RPMI7951 (cell line): ENCODE data around the gene SEMA7A. TPM values are rescaled to one million over a fixed set of nuclear protein-coding genes. Genes with fewer than 3 reads are reported as not detected.

ENCODE experiments used
- DNase-seq: peaks from one replicate; pipeline ENCODE4 v3.0.0-alpha.2; 2012; ENCODE audit warnings: low read depth
- total RNA-seq: library from RNA; depleted of rRNA; stranded (reverse); fragments of >200 nt; shearing (Covaris generic); gene quantifications from 2 replicates; pipeline ENCODE4 v1.2.3, GENCODE V29; 2014

SEMA7A gene
- total RNA-seq, 1 experiment from 2014 or later, result 20.7 TPM

DNA sequence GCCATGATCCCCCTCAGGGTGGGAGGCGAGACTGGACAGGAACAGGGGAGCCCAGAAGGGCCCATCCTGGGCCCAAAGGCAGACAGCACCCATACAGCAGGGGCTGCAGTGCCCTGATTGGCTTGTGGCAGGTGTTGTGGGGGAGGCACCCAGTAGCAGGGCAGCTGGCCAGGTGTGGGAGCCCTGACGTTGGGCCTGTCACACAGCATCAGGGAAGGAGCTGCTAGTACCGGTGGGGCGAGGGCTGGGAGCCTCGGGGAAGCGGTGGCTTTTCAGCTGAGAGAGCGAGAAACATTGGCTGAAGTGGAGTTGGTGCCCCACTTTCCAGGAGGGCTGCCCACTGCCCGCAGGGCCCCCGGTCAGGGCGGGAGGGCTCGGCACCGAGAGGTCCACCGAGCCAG is 46.6 kb downstream of the SEMA7A start:
- no peak for DNase-seq

DNA sequence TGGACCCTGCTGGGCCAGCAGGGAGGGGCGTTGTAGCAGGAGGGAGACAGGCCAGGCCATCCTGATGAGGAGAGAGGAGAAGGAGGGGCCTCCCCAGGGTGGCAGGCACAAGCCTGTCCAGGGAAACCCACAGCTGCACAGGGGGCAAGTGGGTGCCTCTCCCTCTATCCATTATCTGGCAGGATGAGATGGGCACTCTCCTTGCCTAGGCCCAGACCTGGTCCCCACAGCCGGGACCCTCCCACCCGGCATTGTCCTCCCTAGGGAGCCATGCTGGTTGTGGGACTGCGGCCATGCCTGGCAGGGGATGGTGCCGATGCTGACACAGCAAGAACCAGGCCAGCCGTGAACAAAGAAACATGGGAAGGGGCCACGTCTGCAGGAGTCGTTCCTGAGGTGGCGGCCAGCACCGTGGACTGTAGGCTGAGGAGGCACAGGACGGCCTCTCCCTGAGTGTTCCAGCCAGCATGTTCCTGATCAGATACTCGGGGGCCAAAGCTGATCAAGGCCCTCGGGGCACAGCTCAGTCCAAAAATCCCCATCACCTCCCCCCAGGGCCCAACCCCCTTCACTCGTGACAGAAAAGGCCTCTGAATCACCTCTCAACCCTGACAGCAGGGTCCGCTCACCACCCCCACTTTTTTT is 47.1 kb downstream of the SEMA7A start:
- DNase-seq, result no peak

DNA sequence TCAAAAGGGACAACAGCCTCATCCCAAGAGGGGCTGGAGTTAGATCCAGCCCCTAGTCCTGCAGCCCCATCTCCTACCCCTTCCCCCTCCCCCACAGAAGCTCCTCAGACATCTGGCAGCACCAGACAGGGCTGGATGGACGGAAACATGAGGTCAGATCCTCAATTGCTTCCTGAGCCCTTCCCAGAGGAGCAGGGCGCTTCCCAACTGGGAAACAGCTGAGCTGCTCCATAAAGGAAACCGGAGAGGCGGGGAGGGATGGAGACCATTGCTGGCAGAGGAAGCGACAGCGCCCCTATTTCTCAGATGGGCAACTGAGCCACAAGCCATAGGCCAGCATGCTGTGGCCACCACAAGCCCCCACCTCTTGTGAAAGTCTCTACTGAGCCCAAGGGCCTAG is 48.0 kb downstream of the SEMA7A start:
- no peak for DNase-seq

DNA sequence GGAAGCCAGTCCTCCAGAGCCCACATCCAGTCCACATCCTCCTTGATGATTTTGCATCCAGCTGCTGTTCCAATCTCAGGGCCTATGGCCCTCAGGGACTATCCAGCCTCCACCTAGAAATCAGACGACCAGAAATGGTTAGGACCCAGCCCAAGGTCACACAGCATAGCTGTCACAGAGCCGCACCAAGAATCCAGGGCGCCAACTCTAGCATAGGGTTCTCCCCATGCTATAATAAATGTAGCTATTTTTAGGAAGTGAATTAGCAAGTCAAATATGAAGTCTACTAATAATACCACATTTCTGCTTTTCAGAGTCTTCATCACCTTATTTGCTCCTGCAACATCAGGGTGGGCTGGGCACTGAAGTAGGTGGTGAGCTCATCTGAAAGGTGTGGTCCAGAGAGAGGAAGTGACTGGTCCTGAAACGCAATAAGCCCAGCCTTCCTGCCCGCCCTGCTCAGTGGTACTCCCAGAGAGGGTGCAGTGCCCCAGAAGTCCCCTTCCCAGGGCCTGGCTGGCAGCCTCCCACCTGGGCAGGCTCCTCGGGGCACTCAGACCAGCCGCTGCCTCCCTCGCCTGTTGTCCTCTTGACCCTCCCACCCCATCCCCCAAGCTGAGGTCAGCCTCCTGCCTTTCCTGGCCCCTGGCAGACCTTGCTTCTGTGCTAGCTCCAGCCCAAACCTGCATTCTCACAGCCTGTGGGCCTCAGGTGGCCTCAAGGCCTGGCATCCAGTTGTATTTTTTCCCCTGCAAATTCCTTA is 48.7 kb downstream of the SEMA7A start:
- no peak for DNase-seq

DNA sequence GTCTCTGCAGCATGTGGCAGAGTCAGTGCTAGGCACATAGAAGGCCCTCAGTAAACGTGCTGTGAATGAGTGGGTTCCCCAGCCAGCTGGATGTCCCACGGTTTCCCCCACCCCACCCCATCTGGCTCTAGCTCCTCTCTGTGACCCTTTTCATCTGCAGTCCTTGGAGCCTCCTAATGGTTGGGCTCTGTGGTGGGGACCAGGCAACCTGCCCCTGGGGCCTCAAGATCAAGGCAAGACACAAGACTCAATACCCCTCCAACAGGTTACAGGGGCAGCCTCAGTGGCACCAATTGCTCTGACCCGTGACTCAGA is 49.2 kb downstream of the SEMA7A start:
- no peak for DNase-seq

DNA sequence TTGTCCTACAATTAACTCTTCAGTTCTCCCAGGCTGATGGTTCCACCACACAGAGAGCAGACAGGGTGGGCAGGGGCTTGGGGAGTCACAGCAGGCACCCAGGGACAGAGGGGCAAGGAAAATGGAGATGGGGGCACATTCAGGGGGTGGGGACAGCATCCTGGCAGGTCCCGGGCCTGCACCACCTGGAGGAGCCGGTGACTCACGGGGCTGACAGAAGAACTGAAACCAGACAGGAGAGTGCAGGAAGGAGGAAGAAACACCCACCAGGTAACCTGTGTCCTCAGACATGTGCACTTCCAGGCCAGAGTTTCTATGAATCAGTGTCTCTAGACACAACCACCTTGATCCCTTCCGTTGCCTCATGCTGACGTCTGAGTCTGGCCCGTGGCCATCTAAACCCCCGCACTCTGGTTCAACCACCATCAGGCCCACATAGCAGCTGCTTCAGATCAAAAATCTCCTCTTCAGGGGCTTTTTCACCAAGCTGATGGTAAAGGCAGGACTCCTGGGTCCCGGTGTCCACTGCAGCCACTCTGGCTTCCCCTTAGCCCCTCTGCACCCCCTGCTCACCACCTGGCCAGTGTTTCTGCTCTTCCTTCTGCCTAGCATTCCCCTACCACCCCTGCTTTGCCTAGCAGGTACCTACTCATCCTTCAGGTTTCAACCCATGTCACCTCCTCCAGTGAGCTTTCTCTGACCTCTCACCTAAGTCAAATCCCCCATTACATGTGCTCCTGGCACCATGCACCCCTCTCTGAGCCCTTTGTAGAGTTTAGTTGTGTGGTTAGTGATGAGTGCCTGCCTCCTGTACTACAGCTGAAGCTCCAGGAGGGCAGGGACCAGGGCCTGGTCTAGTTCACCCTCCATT is 49.8 kb downstream of the SEMA7A start:
- no peak for DNase-seq

DNA sequence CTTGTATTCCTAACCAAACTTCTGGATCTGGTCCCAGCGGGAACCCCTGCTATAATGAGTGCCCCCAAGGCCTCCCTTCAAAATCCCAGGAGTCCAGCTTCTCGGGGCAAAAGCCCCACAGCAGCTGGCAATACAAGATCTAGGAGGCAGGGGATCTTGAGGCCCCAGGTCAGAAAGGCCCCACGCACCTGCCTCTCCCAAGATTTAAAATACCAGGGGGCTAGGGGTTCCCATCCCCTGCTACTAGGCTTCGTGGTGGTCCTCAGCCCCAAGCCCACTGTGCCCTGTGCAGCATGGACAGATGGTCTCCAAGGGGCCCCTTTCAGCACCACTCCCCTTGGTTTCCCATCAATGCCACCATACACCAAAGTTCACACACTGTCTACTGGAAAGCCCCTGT is 50.5 kb downstream of the SEMA7A start:
- no peak for DNase-seq

DNA sequence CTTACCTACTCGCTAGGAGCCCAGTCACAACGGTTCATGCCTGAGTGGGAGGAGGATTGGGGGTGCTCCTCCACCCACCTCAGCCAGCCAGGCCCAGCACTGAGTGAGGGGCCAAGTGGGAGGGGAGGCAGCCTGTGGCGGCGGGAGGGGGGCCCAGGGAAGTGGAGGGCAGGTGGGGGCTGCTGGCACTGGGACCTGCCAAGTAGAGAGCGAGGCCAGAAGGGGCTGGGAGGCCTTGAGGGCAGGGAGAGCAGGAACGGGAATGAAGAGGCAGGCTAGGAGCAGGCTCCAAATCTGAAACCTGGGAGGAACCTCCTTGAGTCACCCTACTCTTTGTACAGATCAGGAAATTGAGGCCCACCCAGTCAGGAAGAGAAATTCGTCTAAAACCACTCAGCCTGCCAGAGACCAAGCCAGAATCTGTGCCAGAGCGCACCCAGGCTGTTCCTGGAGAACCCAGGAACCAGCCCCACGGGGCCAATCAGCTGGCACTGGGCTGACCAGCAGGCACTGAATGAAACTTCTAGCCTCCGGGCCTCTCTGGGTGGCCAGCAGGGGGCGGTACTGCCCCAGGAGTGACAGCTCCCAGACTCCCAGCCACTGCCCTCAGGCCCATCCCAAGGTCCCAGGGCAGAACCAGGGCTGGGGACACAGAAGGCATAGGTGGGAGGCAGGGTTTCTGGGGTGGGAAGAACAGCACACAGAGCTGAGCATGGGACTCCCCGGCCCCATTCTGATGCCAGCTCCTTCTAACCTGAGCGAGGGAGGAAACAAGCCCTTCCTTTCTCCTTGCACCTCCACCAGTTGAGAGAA is 51.5 kb downstream of the SEMA7A start:
- DNase-seq, result peak; percentile 76

DNA sequence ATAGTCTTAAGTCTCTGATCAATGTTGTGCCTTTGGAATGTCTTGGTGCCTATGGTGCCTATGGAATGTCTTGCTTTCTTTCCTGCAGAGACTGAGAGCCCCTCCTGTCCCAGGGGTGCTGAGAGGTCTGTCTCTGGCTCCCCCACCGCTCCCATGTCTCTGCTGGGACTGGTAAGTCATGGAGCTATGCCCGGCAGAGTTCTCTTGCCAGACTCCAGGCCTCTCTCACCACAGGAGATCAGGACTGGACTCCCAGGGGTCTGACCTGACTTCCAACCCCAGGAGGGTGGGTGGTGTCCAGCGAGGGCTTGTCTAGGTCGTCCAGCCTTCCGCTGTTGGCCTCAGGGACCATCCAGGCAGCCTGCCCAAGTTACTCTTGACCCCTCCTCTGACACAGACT is 52.3 kb downstream of the SEMA7A start:
- DNase-seq, result no peak

DNA sequence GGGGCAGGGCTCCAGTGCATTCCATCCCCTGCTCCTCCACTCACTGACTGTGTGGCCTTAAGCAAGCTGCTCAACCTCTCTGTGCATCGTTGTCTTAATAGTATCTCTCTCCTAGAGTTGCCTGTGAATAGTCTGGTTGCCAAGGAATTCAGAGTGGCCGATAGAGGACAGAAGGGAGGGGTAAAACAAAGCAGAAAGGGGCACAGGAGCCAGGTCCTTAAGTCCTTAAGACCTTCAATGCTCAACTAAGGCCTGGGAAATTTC is 52.6 kb downstream of the SEMA7A start:
- no peak for DNase-seq

DNA sequence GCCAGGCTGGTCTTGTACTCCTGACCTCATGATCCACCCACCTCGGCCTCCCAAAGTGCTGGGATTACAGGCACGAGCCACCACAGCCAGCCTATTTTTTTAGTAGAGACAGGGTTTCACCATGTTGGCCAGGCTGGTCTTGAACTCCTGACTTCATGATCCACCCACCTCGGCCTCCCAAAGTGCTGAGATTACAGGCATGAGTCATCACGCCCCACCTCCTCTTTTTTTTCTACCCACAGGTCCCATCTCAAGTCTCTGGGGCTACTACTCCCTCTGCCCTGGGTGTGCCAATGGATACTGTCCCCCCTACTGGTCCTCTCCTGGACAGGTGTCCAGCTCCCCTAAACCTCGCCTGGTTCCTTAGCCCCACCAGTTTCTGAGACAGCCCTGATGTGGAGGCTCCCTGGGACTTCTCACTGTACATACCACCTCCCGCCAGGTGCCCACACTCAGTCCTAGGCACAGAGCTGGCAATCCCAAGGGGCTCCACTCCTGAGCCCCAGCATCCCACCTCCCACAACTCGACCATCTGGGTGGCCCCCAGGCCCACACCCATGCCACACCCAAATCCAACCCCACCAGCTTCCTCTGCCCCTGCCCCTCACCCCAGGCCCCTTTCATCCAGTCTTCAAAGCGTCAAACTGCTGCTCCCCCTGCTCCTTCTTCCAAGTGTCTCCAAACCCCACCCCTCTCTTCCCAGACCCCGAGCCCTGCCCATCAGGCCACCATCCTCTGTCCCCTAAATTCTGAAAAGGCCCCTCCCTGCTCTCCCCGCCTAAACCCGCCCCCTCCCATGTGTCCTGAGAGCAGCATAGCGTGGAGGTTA is 53.2 kb downstream of the SEMA7A start:
- DNase-seq, result no peak

DNA sequence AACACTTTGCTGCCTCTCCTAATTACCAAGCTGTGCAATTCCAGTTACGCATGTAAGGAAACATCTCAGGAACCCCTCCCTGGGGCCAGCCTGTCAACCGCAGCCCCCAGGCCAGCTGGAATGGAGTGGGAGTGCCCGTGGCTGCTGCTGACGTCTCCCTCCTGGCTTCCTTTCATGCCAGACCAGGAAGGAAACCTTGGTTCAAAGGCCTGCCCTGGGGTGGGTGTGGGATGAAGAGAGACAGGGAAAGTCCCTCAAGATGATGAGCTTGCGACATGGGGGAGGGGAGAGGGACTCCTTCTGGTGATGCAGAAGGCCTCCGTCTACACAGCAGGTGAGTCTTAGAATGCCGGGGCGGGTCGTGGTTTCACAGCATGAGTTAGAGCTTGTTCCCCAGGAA is 54.9 kb downstream of the SEMA7A start:
- DNase-seq, result peak; percentile 82

DNA sequence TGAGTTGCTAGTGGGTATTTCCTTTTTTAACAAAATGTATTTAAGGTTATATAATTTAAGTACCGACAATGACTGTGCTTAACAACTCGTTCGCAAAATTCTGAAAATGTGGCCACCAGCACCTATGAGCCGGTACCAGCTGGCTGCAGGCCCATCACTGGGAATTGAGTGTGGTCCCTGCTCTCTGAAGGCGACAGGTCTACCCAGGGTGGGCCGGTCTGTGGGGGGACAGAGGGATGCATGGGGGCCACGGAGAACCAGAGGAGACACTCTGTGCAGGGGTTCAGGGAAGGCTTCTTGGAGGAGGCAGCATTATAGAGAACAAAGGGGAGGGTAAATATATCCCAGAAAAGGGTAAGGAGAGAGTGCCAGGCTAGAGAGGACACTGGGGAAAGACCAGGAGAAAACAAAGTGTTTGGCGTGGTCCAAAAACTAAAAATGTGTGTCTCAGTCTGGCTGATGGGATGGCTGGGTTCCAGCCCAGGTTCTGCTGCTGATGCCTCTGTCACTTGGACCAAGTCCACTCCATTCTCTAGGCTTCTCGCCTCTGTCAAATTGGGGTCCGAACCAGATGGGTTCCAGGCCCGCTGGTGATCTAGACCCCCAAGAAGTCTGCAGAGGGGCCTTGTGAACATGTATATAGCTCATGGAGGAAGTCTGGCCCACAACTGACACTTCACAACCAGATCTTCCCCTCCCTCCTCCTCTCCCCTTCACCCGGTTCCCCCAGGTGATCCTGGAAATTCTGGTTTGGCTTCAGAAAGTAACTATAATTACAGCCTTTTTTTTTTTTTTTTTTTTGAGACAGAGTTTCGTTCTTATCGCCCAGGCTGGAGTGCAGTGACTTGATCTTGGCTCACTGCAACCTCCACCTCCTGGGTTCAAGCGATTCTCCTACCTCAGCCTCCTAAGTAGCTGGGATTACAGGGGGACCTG is 55.7 kb downstream of the SEMA7A start:
- no peak for DNase-seq

DNA sequence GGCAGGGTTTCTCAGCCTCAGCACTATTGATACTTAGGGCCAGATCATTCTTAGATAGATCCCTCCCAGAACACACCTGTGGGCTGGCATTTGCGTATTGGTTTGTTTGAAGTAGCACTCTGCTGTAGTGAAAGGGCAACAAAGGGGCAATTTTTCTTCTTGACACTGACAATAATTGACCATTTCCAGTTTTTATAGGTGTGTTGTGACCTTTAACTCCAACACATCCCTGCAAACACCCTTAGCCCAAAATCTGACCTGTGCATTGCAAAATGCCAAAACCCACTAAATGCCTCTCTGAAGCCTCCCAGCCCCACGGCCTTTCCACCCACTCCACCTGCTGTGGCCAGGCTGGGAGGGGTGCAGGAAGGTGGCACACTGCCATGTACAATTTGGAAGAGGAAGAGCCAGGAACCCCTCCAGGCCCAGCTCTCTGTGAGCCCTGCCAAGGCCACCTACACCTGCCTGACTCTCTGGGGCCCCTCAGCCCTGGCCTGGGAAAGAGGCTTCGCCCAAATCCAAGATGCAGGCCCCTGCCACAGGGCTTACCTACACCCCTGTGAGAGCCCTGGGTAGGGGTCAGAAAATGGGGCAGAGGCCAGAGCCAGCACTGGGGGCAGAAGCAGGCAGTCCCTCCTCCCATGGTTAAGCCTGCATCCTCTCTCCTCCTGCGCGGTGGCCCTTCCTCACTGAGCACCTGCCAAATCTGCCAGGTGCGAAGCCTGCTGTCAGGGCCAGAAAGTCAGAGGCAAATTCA is 56.8 kb downstream of the SEMA7A start:
- DNase-seq, result no peak

DNA sequence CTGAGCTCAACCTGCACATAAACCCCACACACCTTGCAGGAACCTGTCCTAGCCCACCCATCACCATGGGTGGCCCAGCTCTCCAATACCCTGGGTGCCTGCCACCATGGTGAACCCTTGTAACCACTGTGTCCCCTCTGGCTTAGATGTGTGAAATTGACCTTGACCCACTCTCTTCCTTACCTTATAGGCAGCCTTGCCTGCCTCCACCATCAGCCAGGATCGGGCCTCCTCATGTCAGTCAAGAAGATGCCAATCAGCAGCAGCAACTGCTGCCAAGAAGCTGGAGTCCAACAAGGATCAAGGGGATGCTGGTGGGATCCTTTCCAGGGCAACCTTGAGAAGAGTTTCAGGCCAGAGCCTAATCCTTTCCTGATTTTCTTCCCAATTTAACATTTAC is 57.5 kb downstream of the SEMA7A start:
- no peak for DNase-seq

DNA sequence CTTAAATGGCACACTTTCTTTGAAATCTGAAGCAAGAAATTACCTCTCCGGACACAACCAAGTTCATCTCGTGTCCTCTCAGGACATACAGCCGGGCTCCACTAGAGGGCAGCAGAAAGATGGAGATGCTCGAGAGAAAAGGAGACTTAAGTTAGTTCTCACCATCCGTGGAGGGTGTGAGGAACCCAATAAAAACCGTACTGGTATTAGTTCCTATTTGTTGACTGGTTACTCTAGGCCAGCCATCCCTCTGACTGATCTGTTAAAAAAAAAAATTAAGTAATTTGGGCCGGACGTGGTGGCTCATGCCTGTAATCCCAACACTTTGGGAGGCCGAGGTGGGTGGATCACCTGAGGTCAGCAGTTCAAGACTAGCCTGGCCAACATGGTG is 58.5 kb downstream of the SEMA7A start:
- peak; percentile 79 for DNase-seq

DNA sequence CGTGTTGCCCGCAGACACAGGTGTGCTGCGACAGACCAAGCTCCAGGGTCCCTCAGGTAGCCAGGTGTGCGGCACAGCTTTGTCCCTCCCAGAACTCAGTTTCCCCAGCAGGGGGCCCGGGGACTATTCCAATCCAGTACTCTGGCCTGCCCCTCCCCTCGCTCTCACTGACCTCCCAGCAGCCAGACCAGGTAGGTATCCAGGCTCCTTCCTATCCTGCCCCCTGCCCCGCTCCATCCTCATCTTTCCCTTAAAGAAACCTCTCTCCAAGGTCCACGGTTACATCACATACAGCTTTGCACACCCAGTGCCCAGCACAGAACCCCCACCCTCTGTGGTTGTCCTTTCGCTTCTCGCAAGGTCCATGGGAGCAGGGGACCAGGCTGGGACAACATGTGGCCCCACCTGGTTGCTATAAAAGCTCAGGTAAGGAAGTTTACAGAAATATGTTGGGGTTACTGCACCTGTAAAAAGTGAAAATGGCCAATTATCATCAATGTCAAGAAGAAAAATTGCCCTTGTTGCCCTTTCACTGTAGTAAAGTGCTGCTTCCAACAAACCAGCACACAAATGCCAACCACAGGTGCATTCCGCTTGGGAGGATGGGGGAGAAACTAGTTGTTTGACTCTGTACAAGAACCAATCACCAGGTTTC is 59.0 kb downstream of the SEMA7A start:
- no peak for DNase-seq

DNA sequence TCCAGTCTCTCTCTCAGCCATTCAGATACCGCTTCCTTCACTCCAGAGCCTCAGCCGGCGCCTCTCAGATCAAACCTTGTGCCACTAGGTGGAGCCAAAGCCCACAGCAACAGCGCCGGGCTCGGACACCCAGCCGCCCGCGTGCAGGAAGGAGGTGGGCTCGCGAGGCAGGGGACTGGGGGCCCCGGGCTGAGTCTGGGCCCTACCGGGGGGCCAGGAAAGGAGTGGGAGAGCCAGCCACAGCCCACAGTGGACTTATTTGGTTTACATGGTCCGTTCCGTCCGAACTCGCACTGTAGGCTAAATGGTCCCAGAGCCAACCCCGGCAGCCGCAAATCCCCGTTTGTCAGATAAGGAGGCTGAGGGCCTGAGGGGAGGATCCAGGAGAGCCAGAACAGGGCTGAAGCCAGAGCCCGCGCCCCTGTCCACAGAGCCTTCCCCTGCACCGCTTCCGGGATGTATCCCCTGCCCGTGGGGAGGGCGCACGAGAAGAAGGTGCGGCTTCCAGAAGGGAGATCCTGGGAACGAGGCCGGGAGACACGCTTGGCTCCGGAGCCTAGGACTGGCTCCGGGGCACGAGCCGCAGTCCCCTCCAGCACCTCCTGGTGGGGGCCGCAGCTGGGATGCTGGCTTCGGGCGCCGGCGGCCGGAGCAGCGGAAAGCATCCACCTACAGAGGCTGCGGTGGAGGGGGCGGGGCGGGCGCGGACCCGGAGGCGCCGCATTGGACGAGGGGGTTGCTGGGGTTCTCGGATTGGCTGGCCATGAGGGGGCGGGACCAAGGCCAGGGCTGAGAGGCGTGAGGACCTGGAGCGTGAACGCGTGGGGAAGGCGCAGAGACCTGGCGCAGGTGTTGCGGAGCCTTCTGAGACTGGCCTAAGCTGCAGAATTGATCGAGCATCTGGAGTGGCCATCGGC is 59.8 kb downstream of the SEMA7A start:
- DNase-seq, result peak; percentile 85
